ES-I3 (cell line): Measurements from ENCODE around the gene C9orf78.

Experiments
- H3K36me3 ChIP-seq: 2 replicates; pipeline ENCODE4 v1.6.1; 2013; ENCODE audit warnings: mild to moderate bottlenecking, low read length, control low read depth, moderate library complexity; ENCODE audit not compliant: insufficient read depth
- H3K4me1 ChIP-seq: 2 replicates; pipeline ENCODE4 v1.6.1; 2013; ENCODE audit warnings: mild to moderate bottlenecking, control low read depth, low read length; ENCODE audit not compliant: insufficient read depth
- H3K9ac ChIP-seq: 2 replicates; pipeline ENCODE4 v1.6.1; 2013; ENCODE audit warnings: low read depth, mild to moderate bottlenecking, low read length, moderate library complexity
- H3K9me3 ChIP-seq: 2 replicates; pipeline ENCODE4 v1.6.1; 2013; ENCODE audit warnings: mild to moderate bottlenecking, low read length, moderate library complexity; ENCODE audit not compliant: control insufficient read depth, insufficient read depth

C9orf78 gene

GRCh38 chr9:129860653-129861446, 25.8 kb upstream of the C9orf78 start:
- Histone ChIP-seq H3K9ac (no peak overlapping the region), H3K36me3 (no peaks in the 10 kb centered on the region), H3K9me3 (no peaks in the 10 kb centered on the region), H3K4me1 (no peaks in the 10 kb centered on the region)

GRCh38 chr9:129858167-129858962, 23.3 kb upstream of the C9orf78 start:
- Histone ChIP-seq H3K9me3 (no peaks in the 10 kb centered on the region), H3K36me3 (no peaks in the 10 kb centered on the region), H3K4me1 (no peaks in the 10 kb centered on the region), H3K9ac (no peak overlapping the region)

GRCh38 chr9:129857207-129857606, 22.1 kb upstream of the C9orf78 start:
- H3K9ac ChIP-seq: no peak overlapping the region
- H3K9me3 ChIP-seq: no peaks in the 10 kb centered on the region
- no peaks in the 10 kb centered on the region for H3K36me3 ChIP-seq
- H3K4me1 ChIP-seq: no peaks in the 10 kb centered on the region

GRCh38 chr9:129854588-129855110, 19.6 kb upstream of the C9orf78 start:
- Histone ChIP-seq H3K4me1 (no peaks in the 10 kb centered on the region), H3K9me3 (no peaks in the 10 kb centered on the region), H3K36me3 (no peaks in the 10 kb centered on the region), H3K9ac (no peak overlapping the region)

- Histone ChIP-seq H3K4me1 (no peaks in the 10 kb centered on the region), H3K9me3 (no peaks in the 10 kb centered on the region), H3K9ac (no peak overlapping the region), H3K36me3 (no peaks in the 10 kb centered on the region)
These were observed 18.5 kb upstream of the C9orf78 start for GRCh38 chr9:129853614-129854013.

GRCh38 chr9:129852579-129852978, 17.5 kb upstream of the C9orf78 start:
- Histone ChIP-seq H3K9ac (no peak overlapping the region), H3K4me1 (no peaks in the 10 kb centered on the region), H3K9me3 (no peaks in the 10 kb centered on the region), H3K36me3 (no peaks in the 10 kb centered on the region)

GRCh38 chr9:129851821-129852220, 16.7 kb upstream of the C9orf78 start:
- no peaks in the 10 kb centered on the region for H3K4me1 ChIP-seq
- no peaks in the 10 kb centered on the region for H3K36me3 ChIP-seq
- no peak overlapping the region for H3K9ac ChIP-seq
- no peaks in the 10 kb centered on the region for H3K9me3 ChIP-seq

- Histone ChIP-seq H3K9me3 (no peaks in the 10 kb centered on the region), H3K36me3 (no peaks in the 10 kb centered on the region), H3K9ac (no peak overlapping the region), H3K4me1 (no peaks in the 10 kb centered on the region)
These were observed 15.9 kb upstream of the C9orf78 start for GRCh38 chr9:129850821-129851550.

GRCh38 chr9:129849901-129850300, 14.8 kb upstream of the C9orf78 start:
- H3K9ac ChIP-seq: no peak overlapping the region
- no peaks in the 10 kb centered on the region for H3K9me3 ChIP-seq
- H3K4me1 ChIP-seq: no peaks in the 10 kb centered on the region
- no peaks in the 10 kb centered on the region for H3K36me3 ChIP-seq

- Histone ChIP-seq H3K9me3 (no peaks in the 10 kb centered on the region), H3K36me3 (no peaks in the 10 kb centered on the region), H3K4me1 (no peaks in the 10 kb centered on the region), H3K9ac (no peak overlapping the region)
These were observed 13.8 kb upstream of the C9orf78 start for GRCh38 chr9:129848712-129849441.

- Histone ChIP-seq H3K9me3 (no peaks in the 10 kb centered on the region), H3K36me3 (no peaks in the 10 kb centered on the region), H3K4me1 (peaks cover 6% of the 10 kb centered on the region; the same call in 1 of the 2 replicates), H3K9ac (no peak overlapping the region)
These were observed 10.3 kb upstream of the C9orf78 start for GRCh38 chr9:129845373-129845772.

GRCh38 chr9:129841071-129841470, 6.0 kb upstream of the C9orf78 start:
- Histone ChIP-seq H3K4me1 (peaks cover 18% of the 10 kb centered on the region; the same call in 1 of the 2 replicates), H3K9ac (no peak overlapping the region)

GRCh38 chr9:129840034-129840433, 5.0 kb upstream of the C9orf78 start:
- no peaks in the 10 kb centered on the region for H3K9me3 ChIP-seq
- H3K4me1 ChIP-seq: peaks cover 18% of the 10 kb centered on the region; the same call in 1 of the 2 replicates
- no peak overlapping the region for H3K9ac ChIP-seq
- H3K36me3 ChIP-seq: no peaks in the 10 kb centered on the region

More at GRCh38 chr9:129841071-129841470, 6.0 kb upstream of the C9orf78 start:
- no peaks in the 10 kb centered on the region for H3K9me3 ChIP-seq
- H3K36me3 ChIP-seq: no peaks in the 10 kb centered on the region
